Fibroblast of gingiva (primary cell): ENCODE results near the gene TOR4A.

Experiments
- DNase-seq: peaks from one replicate; pipeline ENCODE4 v3.0.0-alpha.2; 2011; ENCODE audit warnings: low read depth

TOR4A gene

GRCh38 chr9:137272241-137273094, 5.1 kb upstream of the TOR4A start:
- no peak for DNase-seq

- DNase-seq, result no peak
Observed at GRCh38 chr9:137273095-137273490, 4.4 kb upstream of the TOR4A start.

- no peak for DNase-seq
Observed at GRCh38 chr9:137273611-137274320, 3.8 kb upstream of the TOR4A start.

GRCh38 chr9:137275203-137275587, 2.3 kb upstream of the TOR4A start:
- DNase-seq, result no peak

- DNase-seq, result no peak
Observed at GRCh38 chr9:137275588-137276472, 1.7 kb upstream of the TOR4A start.

- peak; percentile 63 for DNase-seq
Observed at GRCh38 chr9:137276473-137277328, 825 bp upstream of the TOR4A start.

- no peak for DNase-seq
Observed at GRCh38 chr9:137278061-137278701, 655 bp downstream of the TOR4A start.

- no peak for DNase-seq
Observed at GRCh38 chr9:137278721-137279711, 1.5 kb downstream of the TOR4A start.

GRCh38 chr9:137279741-137280473, 2.4 kb downstream of the TOR4A start:
- DNase-seq, result no peak

- DNase-seq, result no peak
Observed at GRCh38 chr9:137280474-137281344, 3.2 kb downstream of the TOR4A start.

- DNase-seq, result no peak
Observed at GRCh38 chr9:137281345-137282116, 4.0 kb downstream of the TOR4A start.

GRCh38 chr9:137286975-137287383, 9.5 kb downstream of the TOR4A start:
- peak; percentile 26 for DNase-seq

GRCh38 chr9:137293094-137293481, 15.6 kb downstream of the TOR4A start:
- DNase-seq, result no peak

- no peak for DNase-seq
Observed at GRCh38 chr9:137293482-137294090, 16.1 kb downstream of the TOR4A start.

GRCh38 chr9:137294091-137294680, 16.7 kb downstream of the TOR4A start:
- peak; percentile 44 for DNase-seq

GRCh38 chr9:137294681-137295237, 17.2 kb downstream of the TOR4A start:
- no peak for DNase-seq
